ENCODE results near the gene UXT.

DNA sequence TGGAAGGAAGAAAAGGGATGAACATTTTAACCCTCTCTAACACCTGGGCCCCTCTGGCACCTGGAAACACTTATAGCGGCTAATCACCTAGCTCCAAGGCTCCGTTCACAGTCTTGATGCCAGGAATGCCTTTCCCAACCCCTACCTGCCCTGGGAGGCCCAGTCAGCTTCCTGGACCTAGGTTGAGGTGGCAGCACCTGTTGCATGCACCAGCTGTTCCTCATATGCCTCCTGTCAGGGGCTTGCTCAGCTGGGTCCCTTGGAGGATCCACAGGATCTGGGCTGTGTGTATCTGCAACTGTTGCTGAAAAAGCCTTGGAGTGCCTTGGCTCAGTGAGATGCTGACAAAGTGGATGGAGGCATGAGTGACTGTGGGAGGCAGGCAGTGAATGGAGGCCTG is 33.6 kb downstream of the UXT start:
- TF ChIP-seq GATA2 (IDR thresholded peaks at IDR 0.05; ENCODE audit: low read depth, low read length), result no peak
- no peak for TF ChIP-seq GATA3 (IDR thresholded peaks at IDR 0.05; ENCODE audit: low read depth, low read length)

Measured in SH-SY5Y (cell line).